Heart right ventricle (tissue), 16 donors: ENCODE results near the gene FMN2. TPM values are rescaled to one million over a fixed set of nuclear protein-coding genes. Genes with fewer than 3 reads are reported as not detected.

Source experiments
- ATAC-seq, 8 donors: fragments of 200-7000 bp; cut with Tn5 transposase; one replicate each; pipeline ENCODE4 v1.9.1; 2020; ENCODE audit warnings: mild to moderate bottlenecking in 8 of 8, moderate library complexity in 8 of 8, moderate number of reproducible peaks in 1 of 8
- DNase-seq, 2 donors: peaks; one replicate each; pipeline ENCODE4 v3.0.0-alpha.2; 2020
- H3K27ac ChIP-seq, 10 donors: fragments of 200-600 bp; sonication (generic) in 2 of 10; one replicate each; pipeline versions ENCODE4 v1.5.0 to v1.8.0; 2020 to 2022; ENCODE audit warnings: mild to moderate bottlenecking in 3 of 10
- H3K27me3 ChIP-seq, 7 donors: fragments of 200-600 bp; one replicate each; pipeline ENCODE4 v1.8.0; 2021 to 2022; ENCODE audit warnings: mild to moderate bottlenecking in 2 of 7
- H3K36me3 ChIP-seq, 9 donors: fragments of 200-600 bp; sonication (generic) in 1 of 9; one replicate each; pipeline versions ENCODE4 v1.5.0 to v1.8.0; 2020 to 2022; ENCODE audit warnings: mild to moderate bottlenecking in 2 of 9
- H3K4me1 ChIP-seq, 9 donors: fragments of 200-600 bp; sonication (generic) in 1 of 9; one replicate each; pipeline versions ENCODE4 v1.5.0 to v1.8.0; 2020 to 2022; ENCODE audit warnings: mild to moderate bottlenecking in 4 of 9
- H3K4me3 ChIP-seq, 10 donors: fragments of 200-600 bp; sonication (generic) in 2 of 10; one replicate each; pipeline versions ENCODE4 v1.5.0 to v1.8.0; 2020 to 2022; ENCODE audit warnings: mild to moderate bottlenecking in 7 of 10, moderate library complexity in 2 of 10
- H3K9me3 ChIP-seq, 11 donors: fragments of 200-600 bp in 10 of 11; sonication (generic) in 2 of 11; one replicate each; pipeline versions ENCODE4 v1.5.0 to v1.8.0; 2013 to 2022; ENCODE audit warnings: mild to moderate bottlenecking in 2 of 11, control low read depth in 1 of 11, moderate library complexity in 1 of 11
- CTCF ChIP-seq, 9 donors: fragments of 200-600 bp; sonication (generic) in 2 of 9; IDR thresholded peaks; one replicate each; pipeline versions ENCODE4 v1.5.0 to v1.8.0; 2021 to 2022; ENCODE audit warnings: antibody characterized with exemption in 9 of 9, mild to moderate bottlenecking in 5 of 9, moderate library complexity in 1 of 9
- WGBS, 2 donors: extraction: QIAGEN DNeasy Blood & Tissue Kit; methylation state at CpG; one replicate each; pipeline ENCODE4 v1.1.7; 2013; ENCODE audit warnings: inconsistent platforms in 1 of 2; 5-methylcytosine and 5-hydroxymethylcytosine counted together
- intact Hi-C, 10 donors: fragments of 100-400 bp; cut with DNase I; formaldehyde crosslinking; loops; one replicate each; pipeline versions ENCODE4 v1.11.1 to v1.14.2; 2022
- polyA plus RNA-seq, 2 donors: library from polyadenylated mRNA; stranded (reverse); fragments of 200-250 nt; gene quantifications; one replicate each; pipeline ENCODE4 v1.2.3, GENCODE V29; 2013
- total RNA-seq, 10 donors: library from RNA; stranded (reverse); fragmentation: NEBNext Ultra II Directional in 3 of 10; extraction: Animal tissue kit (Norgen Biotek cat#: 25700) in 3 of 10; gene quantifications; one replicate each; pipeline versions ENCODE4 v1.2.1 to v1.2.4, GENCODE V29; 2021 to 2023
- donor health status: Arrhythmogenic right ventricular cardiomyopathy.
- donor health status: ischemic (EF 13 %, LVEDD 7.1; RV severe dilation, severe dysfunction).
- donor health status: healthy with polysubstance abuse.
- donor health status: DM: no; HTN: yes; CAD: no.
- donor health status: DM: no; HTN: no; CAD: no.
- donor health status: ischemic (EF 25% LVEDD 6.9; RV normal size, moderate dysfunction).
- donor health status: ischemic (EF 25% LVEDD 5.7; RV mildly dilated, moderate dysfunction).
- donor health status: healthy.
- donor health status: DM: yes; HTN: yes; CAD: no.
- donor health status: Ischemic cardiomyopathy.
- donor health status: ischemic (EF 35%, LVEDD 5.7; RV mildly dilated, moderate dysfunction).
- donor health status: nonischemic (EF 11% LVEDD 7.7; RV severe dilation, severe dysfunction).
- donor health status: DM: yes; HTN: yes; CAD: no.
- donor health status: PGD.
- donor health status: ischemic (EF 29% LVEDD 5.4; RV normal size, mild dysfunction).
- donor health status: nonischemic (EF 23%, LVEDD 6.1; RV moderate dilation, normal function).

Gene FMN2
- total and polyA plus RNA-seq, 12 donors: 0.03 to 0.70 (median 0.12) TPM; not detected in 9

DNA sequence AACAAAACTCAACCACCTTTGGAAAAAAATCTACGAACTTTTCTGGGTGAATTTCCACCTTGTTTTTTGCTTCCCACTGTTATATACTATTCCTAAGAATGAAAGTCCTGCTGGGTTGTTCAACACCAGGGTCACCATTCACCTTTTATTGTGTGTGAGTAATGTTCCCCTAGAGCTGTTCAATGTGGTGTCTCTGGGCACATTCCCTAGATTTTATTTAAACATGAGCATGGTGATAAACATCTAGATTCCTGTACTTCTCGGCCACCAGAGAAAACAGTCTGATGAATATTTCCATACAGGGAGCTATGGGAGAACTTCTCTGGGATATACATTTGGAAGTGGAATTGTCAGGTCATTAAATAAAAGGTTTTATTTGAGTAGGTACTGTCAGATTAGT is 13.0 kb downstream of the FMN2 start:
- TF ChIP-seq CTCF (IDR thresholded peaks at IDR 0.05): no peak
- no peak overlapping the region for H3K27ac ChIP-seq
- no peaks in the 10 kb centered on the region for H3K4me1 ChIP-seq
- intact Hi-C loops: no loop called here
- DNase-seq (no peak), ATAC-seq (no peak)
- no peaks in the 10 kb centered on the region for H3K36me3 ChIP-seq
- H3K9me3 ChIP-seq: no peaks in the 10 kb centered on the region
- no peak overlapping the region for H3K4me3 ChIP-seq
- WGBS, 2 donors: 75 to 79% methylated on average over 2 of the region's 2 CpGs
- peaks cover 0 to 38% (median 8%) of the 10 kb centered on the region in 7 donors for H3K27me3 ChIP-seq

- Histone ChIP-seq H3K36me3 (no peaks in the 10 kb centered on the region), H3K27me3 (peaks cover 0 to 20% (median 5%) of the 10 kb centered on the region in 7 donors), H3K9me3 (no peaks in the 10 kb centered on the region), H3K27ac (no peak overlapping the region), H3K4me1 (no peaks in the 10 kb centered on the region), H3K4me3 (no peak overlapping the region)
- DNase-seq (no peak), ATAC-seq (no peak)
- intact Hi-C loops: no loop called here
- 61 to 73% methylated on average over 3 of the region's 3 CpGs for WGBS, 2 donors
- TF ChIP-seq CTCF (IDR thresholded peaks at IDR 0.05): no peak
Observed at GRCh38 chr1:240107058-240107684, 15.5 kb downstream of the FMN2 start.

- no peak for ATAC-seq
- intact Hi-C loops: no loop called here
Observed at GRCh38 chr1:240109130-240109529, 17.4 kb downstream of the FMN2 start.

DNA sequence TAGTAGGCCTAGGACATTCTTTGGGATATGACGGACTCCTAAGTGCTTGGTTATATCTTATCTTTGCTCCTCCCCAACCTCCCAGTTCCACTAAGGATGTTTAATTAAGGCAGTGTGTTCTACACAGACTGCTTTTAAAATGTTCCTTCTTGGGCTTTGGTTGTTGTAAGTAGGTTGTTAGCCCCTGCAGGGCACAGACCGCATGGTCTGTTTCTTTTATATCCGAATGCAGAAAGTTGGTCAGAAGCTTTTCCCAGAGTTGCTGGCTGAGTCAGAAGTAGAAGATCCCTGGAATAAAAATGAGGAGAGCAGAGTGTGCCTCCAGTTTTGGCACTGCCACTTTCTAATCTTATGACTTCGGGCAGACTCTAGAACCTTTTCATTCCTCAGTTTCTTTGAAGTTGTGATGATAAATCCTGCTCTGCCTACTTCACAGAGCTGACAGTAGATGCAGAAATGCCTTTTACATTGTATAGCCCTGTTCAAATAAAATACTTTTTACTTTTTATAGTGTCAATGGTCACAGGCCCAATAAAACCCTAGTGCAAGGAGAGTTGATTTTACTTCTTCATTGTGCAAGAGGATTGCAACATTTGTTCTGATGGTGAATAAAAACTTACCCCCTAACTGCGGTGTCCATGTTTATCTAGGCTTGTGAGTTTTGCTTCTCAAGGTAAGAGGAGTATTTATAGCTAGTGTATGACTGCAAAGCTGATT is 18.4 kb downstream of the FMN2 start:
- DNase-seq (no peak), ATAC-seq (no peak)
- Histone ChIP-seq H3K27ac (no peak overlapping the region), H3K4me1 (no peaks in the 10 kb centered on the region), H3K36me3 (no peaks in the 10 kb centered on the region), H3K4me3 (no peak overlapping the region), H3K27me3 (peaks cover 0 to 10% (median 0%) of the 10 kb centered on the region in 7 donors), H3K9me3 (no peaks in the 10 kb centered on the region)
- WGBS, 2 donors: 32 to 38% methylated on average over 5 of the region's 5 CpGs
- TF ChIP-seq CTCF (IDR thresholded peaks at IDR 0.05): no peak
- intact Hi-C loops: no loop called here

More at GRCh38 chr1:240109130-240109529, 17.4 kb downstream of the FMN2 start:
- H3K4me1 ChIP-seq: no peaks in the 10 kb centered on the region
- TF ChIP-seq CTCF (IDR thresholded peaks at IDR 0.05): no peak
- H3K9me3 ChIP-seq: no peaks in the 10 kb centered on the region
- 70 to 76% methylated on average over 2 of the region's 2 CpGs for WGBS, 2 donors
- H3K4me3 ChIP-seq: no peak overlapping the region
- peaks cover 0 to 13% (median 0%) of the 10 kb centered on the region in 7 donors for H3K27me3 ChIP-seq
- no peaks in the 10 kb centered on the region for H3K36me3 ChIP-seq
- H3K27ac ChIP-seq: no peak overlapping the region
- no peak for DNase-seq
